ENCODE measurements around the gene DNAJA4.

Gene DNAJA4

DNA sequence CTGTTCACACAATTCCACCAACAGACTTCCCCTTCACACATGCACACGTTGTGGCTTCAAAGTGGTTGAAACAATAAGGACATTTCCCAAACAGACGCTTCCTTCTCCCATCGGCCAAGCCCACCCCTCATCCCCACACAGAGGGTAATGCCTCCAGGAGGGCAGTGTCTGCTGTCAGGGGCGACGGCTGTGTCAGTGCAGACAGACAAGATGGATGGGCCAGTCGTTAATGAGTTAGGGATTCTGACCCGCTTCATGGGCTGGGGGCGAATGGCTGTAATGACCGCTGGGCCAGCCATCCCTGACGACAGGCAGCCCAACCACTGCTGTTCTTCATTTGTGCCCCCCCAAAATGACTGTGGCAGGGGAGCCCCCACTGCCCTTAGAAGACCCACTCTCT is 55.2 kb downstream of the DNAJA4 start:
- no peak overlapping the region for H3K4me3 ChIP-seq (ENCODE audit: low read length)
- TF ChIP-seq, protein P1, sequence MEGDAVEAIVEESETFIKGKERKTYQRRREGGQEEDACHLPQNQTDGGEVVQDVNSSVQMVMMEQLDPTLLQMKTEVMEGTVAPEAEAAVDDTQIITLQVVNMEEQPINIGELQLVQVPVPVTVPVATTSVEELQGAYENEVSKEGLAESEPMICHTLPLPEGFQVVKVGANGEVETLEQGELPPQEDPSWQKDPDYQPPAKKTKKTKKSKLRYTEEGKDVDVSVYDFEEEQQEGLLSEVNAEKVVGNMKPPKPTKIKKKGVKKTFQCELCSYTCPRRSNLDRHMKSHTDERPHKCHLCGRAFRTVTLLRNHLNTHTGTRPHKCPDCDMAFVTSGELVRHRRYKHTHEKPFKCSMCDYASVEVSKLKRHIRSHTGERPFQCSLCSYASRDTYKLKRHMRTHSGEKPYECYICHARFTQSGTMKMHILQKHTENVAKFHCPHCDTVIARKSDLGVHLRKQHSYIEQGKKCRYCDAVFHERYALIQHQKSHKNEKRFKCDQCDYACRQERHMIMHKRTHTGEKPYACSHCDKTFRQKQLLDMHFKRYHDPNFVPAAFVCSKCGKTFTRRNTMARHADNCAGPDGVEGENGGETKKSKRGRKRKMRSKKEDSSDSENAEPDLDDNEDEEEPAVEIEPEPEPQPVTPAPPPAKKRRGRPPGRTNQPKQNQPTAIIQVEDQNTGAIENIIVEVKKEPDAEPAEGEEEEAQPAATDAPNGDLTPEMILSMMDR (IDR thresholded peaks at IDR 0.05; ENCODE audit: low read depth, low read length, poor library complexity, severe bottlenecking) = no peak
- TF ChIP-seq EZH2phosphoT487 (IDR thresholded peaks at IDR 0.05; ENCODE audit: borderline replicate concordance, low read length) = no peak
- H4K20me1 ChIP-seq (ENCODE audit: control insufficient read depth, insufficient read depth, low read depth, low read length) = no peaks in the 10 kb centered on the region
- no peaks in the 10 kb centered on the region for H3K9me3 ChIP-seq (ENCODE audit: control insufficient read depth, insufficient read depth, low read length)
- H3F3A ChIP-seq (ENCODE audit: control insufficient read depth, insufficient read depth) = no peaks in the 10 kb centered on the region
- H3K4me1 ChIP-seq (ENCODE audit: control insufficient read depth, low read length) = no peaks in the 10 kb centered on the region
- no peaks in the 10 kb centered on the region; the same call in 1 of the 2 replicates for H3K27me3 ChIP-seq (ENCODE audit: control insufficient read depth, low read length)
- H3K4me2 ChIP-seq (ENCODE audit: low read length) = no peak overlapping the region
- H3K79me2 ChIP-seq (ENCODE audit: control insufficient read depth, low read length) = no peaks in the 10 kb centered on the region
- no peaks in the 10 kb centered on the region for H3K9me2 ChIP-seq (replicated peaks; ENCODE audit: control insufficient read depth, low read length)
- no peak overlapping the region for H3K27ac ChIP-seq (ENCODE audit: low read depth, low read length)
- no peaks in the 10 kb centered on the region for H3K36me3 ChIP-seq (ENCODE audit: control insufficient read depth, low read length)

DNA sequence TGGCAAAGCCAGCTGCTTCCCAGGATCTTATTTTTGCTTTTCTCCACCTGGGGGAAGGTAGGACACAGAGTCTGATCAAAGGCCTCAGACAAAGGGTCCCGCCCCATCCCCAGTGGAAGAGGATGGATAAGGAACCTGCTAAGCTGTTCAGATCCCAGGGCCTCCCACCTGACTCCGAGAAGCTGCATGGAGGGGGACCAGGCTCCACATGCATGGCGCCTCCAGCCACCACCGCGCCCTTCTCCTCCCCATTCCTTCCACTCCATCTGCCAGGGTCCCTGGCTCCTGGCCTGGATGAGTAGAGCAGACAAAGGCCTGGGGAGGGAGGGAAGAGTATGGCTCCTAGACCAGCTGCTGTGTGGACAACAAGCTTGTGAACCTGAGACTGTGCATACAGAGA is 55.8 kb downstream of the DNAJA4 start:
- Histone ChIP-seq H3K79me2 (ENCODE audit: control insufficient read depth, low read length) (no peaks in the 10 kb centered on the region), H4K20me1 (ENCODE audit: control insufficient read depth, insufficient read depth, low read depth, low read length) (no peaks in the 10 kb centered on the region), H3K4me3 (ENCODE audit: low read length) (no peak overlapping the region), H3K9me3 (ENCODE audit: control insufficient read depth, insufficient read depth, low read length) (no peaks in the 10 kb centered on the region), H3K36me3 (ENCODE audit: control insufficient read depth, low read length) (no peaks in the 10 kb centered on the region), H3K27ac (ENCODE audit: low read depth, low read length) (no peak overlapping the region), H3K4me2 (ENCODE audit: low read length) (no peak overlapping the region), H3F3A (ENCODE audit: control insufficient read depth, insufficient read depth) (no peaks in the 10 kb centered on the region), H3K27me3 (ENCODE audit: control insufficient read depth, low read length) (peaks cover 2% of the 10 kb centered on the region; the same call in 1 of the 2 replicates), H3K9me2 (replicated peaks; ENCODE audit: control insufficient read depth, low read length) (no peaks in the 10 kb centered on the region), H3K4me1 (ENCODE audit: control insufficient read depth, low read length) (no peaks in the 10 kb centered on the region)
- no peak for TF ChIP-seq EZH2phosphoT487 (IDR thresholded peaks at IDR 0.05; ENCODE audit: borderline replicate concordance, low read length)
- TF ChIP-seq, protein P1 (IDR thresholded peaks at IDR 0.05; ENCODE audit: low read depth, low read length, poor library complexity, severe bottlenecking) = no peak

DNA sequence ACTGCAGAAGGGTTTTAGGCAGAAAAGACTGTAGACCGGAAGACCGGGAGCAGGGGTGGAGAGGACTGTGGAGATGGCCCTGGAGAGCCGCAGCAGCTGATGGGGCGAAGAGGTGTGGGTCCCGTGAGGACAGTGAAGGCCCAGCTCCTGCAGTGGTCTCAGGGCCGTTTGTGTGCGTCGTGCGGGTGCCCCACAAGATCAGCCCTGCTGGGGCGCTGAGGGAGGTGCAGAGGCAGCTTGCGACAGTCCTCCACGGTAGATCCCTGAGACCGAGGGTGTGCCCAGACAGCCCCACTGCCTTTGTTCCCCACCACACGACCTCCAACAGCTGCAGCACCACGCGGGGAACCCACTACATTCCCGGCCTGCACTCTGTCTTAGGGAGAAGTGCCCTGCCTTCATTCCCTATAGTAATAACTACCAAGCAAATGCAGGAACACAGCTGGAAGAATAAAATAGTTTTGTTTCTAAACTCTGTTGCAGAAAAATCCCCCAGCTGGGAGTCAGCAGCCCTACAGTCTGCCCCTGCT is 56.7 kb downstream of the DNAJA4 start:
- H3K9me2 ChIP-seq (replicated peaks; ENCODE audit: control insufficient read depth, low read length) = no peaks in the 10 kb centered on the region
- no peak overlapping the region for H3K4me3 ChIP-seq (ENCODE audit: low read length)
- H3K9me3 ChIP-seq (ENCODE audit: control insufficient read depth, insufficient read depth, low read length) = no peaks in the 10 kb centered on the region
- H3F3A ChIP-seq (ENCODE audit: control insufficient read depth, insufficient read depth) = no peaks in the 10 kb centered on the region
- no peaks in the 10 kb centered on the region for H3K79me2 ChIP-seq (ENCODE audit: control insufficient read depth, low read length)
- H3K36me3 ChIP-seq (ENCODE audit: control insufficient read depth, low read length) = no peaks in the 10 kb centered on the region
- no peak for TF ChIP-seq EZH2phosphoT487 (IDR thresholded peaks at IDR 0.05; ENCODE audit: borderline replicate concordance, low read length)
- TF ChIP-seq, protein P1 (IDR thresholded peaks at IDR 0.05; ENCODE audit: low read depth, low read length, poor library complexity, severe bottlenecking) = no peak
- no peak overlapping the region for H3K27ac ChIP-seq (ENCODE audit: low read depth, low read length)
- H4K20me1 ChIP-seq (ENCODE audit: control insufficient read depth, insufficient read depth, low read depth, low read length) = no peaks in the 10 kb centered on the region
- peaks cover 2% of the 10 kb centered on the region; the same call in 1 of the 2 replicates for H3K27me3 ChIP-seq (ENCODE audit: control insufficient read depth, low read length)
- no peaks in the 10 kb centered on the region for H3K4me1 ChIP-seq (ENCODE audit: control insufficient read depth, low read length)
- H3K4me2 ChIP-seq (ENCODE audit: low read length) = no peak overlapping the region
